LNCAP (cell line): ENCODE measurements around the gene PHF2.

Experiments used
- TF ChIP-seq, protein P1 (sequence below): fragments of 450-650 bp; IDR thresholded peaks from 2 replicates; pipeline ENCODE4 v1.5.1; 2017; ENCODE audit warnings: mild to moderate bottlenecking

The PHF2 gene

DNA sequence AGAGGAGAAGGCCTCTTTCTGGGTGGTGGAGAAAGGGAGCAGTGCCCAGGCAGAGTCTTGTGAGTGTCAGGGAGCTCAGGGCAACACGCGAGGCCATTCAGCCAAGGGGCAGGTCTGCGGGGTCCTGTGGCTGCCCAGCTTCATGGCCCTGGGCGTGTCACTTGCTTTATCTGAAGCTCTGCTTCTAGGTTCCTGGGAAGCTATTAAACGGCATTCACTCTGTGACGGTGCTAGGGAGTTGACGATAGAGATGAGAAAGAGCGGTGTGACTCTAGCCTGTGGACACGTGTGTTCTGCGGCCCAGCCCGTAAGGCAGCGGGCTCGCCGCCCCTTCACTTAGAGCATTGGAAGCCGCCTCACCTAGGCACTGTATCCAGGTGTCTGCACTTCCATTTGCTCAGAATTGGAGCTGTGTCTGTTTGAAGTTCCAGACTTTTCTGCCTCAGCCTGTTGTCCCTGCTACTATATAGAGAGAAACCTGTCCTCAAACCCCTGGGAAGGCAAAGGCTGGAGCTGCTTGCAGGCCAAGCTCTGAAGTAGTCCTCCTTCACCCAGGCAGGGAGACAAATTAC, 88.3 kb downstream of the PHF2 start:
- TF ChIP-seq, protein P1, sequence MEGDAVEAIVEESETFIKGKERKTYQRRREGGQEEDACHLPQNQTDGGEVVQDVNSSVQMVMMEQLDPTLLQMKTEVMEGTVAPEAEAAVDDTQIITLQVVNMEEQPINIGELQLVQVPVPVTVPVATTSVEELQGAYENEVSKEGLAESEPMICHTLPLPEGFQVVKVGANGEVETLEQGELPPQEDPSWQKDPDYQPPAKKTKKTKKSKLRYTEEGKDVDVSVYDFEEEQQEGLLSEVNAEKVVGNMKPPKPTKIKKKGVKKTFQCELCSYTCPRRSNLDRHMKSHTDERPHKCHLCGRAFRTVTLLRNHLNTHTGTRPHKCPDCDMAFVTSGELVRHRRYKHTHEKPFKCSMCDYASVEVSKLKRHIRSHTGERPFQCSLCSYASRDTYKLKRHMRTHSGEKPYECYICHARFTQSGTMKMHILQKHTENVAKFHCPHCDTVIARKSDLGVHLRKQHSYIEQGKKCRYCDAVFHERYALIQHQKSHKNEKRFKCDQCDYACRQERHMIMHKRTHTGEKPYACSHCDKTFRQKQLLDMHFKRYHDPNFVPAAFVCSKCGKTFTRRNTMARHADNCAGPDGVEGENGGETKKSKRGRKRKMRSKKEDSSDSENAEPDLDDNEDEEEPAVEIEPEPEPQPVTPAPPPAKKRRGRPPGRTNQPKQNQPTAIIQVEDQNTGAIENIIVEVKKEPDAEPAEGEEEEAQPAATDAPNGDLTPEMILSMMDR = no peak

DNA sequence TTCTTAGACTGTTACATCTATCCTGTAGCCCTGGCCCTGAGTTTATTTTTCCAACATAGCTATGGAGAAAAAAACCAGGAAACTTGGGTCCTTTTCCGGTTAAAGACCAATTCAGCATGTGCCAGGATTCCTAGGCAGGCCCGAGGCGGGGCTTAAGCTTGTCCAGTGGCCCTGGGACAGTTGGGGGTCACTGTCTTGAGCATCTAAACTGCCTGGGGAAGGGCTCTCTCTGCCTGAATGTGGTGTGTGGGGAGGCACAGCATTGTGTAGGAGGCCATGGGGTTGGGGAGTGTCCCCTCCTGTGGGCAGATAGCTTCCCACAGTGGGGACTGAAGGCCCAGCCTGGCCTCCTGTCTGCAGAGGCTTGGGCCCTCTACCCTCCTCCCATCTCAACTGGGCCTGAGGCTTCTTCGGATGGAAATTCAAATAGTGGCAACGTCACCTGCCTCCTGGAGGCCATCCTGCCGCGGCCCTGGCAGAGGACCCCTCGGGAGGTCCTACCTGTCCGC, 88.8 kb downstream of the PHF2 start:
- TF ChIP-seq, protein P1 = no peak

DNA sequence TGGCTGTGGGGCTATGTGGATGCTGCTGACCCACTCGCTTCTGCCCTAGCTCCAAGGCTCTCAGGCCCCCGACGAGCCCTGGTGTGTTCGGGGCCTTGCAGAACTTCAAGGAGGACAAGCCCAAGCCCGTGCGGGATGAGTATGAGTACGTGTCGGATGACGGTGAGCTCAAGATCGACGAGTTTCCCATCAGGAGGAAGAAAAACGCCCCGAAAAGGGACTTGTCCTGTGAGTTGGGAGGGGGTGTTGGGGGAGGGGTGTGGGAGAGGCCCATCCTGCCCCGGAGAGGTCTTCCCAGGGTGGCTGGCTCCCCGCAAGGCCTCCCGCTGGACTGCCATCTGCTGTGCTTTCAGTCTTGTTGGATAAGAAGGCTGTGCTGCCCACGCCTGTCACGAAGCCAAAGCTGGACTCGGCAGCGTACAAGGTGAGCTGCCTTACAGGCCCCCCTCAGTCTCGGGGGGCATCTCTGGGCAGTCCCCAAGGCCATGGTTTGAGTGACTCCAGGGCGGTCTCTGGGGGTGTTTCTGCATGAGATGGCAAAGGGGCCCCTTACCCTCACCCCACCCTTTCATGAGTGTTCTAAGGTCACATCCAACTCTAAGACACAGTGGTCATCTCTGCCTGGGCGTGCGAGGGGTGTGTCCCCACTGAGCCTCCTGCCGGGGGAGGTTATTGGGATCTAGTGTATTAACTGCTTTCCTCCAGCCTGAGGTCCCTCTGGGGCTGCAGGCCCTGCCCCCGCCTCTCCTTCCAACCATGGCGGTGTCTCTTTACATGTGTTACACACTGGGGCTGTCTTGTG, 89.5 kb downstream of the PHF2 start:
- TF ChIP-seq, protein P1 = no peak

DNA sequence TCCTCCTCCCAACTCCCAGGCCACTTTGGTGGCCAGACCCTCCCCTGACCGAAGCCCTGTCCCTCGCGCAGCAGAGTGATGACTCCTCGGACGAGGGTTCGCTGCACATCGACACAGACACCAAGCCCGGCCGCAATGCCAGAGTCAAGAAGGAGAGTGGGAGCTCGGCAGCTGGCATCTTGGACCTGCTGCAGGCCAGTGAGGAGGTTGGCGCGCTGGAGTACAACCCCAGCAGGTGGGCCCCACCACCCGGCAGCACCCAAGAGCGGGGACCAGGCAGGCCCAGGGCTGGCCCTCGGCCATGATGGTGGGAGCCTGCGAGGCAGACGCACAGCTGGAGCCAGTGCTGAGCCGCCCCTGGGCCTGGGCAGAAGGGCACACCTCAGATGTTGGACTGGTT, 90.6 kb downstream of the PHF2 start:
- TF ChIP-seq, protein P1 = no peak

DNA sequence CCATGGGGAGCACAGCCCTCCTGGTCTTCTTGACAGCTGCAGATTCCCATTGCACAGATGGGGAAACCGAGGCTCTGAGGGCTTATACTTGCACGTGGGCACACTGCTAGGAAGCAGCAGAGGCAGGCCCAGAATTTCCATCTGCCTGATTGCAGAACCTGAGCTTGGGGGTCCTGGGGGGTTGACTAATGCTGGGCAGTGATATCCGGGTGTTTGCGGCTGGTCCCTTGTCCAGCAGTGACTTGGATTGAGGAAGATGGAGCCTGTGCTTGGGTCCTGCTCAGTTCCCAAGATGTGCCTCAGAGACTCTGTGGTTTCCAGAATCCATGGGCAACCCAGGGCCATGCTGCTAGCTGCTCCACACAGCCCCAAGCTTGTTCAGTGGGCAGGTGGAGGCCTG, 91.2 kb downstream of the PHF2 start:
- TF ChIP-seq, protein P1 = no peak

DNA sequence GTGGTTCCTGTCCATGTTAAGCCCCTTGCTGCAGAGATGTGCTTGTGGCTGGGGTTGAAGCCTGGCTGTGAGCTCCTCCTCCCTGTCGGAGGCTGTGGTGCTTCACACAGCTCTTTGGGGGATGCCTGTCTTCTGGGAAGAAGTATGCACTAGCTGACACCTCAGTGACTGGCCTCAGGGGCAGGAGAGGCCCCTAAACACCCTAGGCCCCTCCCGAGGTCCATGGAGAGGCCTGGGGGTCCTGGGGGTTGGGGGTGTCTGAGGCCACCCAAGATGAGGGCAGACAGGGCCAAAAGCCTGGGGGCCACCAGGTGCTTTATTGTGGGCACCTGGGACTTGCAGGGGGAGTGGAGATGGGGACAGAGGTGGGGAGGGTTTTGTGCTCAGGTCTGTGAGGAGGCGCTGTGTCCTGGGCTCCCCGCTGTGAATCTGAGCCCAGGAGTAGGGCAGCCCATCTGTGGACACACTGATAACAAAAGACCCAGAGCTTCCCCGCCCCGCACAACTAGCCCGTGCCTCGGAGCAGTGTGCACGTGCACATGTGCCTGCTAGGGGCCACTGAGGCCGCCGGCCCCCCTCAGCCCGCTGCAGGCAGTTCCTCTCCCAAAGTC, 92.0 kb downstream of the PHF2 start:
- TF ChIP-seq, protein P1 = no peak

DNA sequence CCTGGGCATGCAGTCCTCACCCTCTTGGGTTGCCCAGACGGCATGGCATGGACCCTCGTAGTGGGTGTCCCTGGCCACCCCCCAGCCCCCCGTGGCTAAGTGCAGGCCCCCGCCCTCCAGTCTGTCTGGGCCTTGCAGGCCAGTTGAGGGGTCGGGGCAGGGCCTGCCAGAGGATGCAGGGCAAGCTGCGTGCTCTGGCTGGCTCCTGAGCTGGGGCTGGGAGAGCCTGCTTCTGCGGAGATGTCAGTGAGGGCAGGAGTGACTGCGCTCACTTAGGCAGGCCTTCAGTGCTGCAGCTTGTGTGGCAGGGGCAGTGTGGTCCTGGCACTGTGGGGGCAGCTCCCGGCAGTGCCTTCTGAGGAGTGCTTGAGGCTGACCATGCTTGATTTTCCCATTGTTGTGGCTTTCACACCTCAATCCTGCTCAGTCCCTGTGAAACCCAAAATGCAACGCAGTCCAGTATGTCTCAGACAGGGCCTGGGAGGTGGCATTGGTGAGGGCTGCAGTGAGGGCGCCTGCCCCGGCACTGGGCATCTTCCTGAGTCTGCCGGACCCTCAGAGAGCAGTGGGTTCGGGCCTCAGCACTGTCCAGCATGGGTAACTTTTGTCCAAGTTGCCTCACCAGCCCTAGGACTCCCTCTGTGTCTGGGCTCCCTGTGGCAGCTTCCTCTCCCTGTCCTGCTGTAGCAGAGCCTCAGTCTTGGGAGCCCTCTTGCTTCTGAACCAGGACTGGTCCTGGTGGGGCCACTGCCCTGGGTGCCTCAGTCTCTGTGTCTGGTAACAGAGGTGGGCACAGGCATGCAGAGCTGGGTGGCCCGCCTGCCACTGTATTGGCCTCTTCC, 93.0 kb downstream of the PHF2 start:
- TF ChIP-seq, protein P1 = no peak
